HL-60/S4 (cell line): ENCODE measurements around the gene SH3RF3.

Source experiments
- in situ Hi-C: fragments of 300-500 bp; cut with MboI; formaldehyde crosslinking; loops from 2 replicates; pipeline ENCODE4 v1.14.3; 2022; ENCODE audit warnings: low sequenced_read_pairs

Gene SH3RF3

DNA sequence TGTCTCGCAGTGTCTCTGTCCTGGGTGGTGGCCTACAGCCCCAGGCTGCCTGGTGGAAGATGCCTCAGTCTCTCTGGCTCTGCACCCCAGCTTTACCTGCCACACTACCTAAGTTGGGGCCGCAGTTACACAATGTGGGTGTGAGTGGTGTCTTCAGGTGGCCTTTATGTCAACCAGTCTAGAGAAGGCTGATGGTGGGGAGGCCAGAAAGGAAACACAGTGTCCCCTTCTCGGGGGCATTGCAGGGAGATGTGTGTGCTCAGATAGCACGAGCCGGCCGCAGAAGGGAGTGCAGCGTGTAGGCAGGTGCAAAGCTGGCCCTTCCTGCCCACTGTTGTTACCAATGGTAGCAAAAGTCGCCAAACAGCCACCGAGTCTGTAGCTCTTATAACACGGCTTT is 216.1 kb downstream of the SH3RF3 start:
- in situ Hi-C loops, result no loop called here

DNA sequence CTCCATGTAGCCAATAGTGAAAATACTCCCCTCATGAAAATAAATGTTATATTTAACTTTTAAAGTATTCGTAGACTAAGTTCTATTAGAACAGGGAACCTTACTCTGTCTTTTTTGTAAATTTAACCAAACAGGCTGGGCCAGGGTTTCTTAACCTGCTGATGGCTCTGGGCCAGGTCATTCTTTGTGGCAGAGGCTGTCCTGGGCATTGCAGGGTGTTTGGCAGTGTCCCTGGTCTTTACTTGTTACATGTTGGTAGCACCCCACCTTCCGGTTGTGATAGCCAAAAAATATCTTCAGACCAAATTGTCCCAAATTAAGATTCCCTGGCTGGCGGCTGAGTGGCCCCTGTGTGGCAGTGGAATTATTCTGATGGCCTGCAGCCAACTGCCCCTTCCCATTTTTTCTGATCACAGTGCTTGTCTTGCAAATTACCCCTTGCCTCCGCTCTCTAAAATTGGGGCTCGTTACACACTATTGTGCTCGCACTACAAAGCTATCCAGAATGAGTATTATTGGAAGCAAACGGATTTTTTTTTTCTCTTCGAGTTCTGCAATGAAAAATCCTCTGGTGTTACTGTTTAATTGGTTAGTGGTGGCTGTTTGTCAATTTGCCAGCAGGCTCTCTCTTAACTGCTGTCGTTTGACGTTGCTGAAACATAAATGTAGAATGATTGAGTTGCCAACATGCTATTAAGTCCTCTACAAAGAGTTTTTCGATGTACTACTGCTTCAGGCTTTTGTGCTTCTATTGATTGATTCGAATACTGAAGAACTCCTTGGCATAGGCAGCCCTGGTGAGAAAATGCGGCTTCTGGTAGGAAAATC is 216.9 kb downstream of the SH3RF3 start:
- in situ Hi-C loops, result no loop called here

DNA sequence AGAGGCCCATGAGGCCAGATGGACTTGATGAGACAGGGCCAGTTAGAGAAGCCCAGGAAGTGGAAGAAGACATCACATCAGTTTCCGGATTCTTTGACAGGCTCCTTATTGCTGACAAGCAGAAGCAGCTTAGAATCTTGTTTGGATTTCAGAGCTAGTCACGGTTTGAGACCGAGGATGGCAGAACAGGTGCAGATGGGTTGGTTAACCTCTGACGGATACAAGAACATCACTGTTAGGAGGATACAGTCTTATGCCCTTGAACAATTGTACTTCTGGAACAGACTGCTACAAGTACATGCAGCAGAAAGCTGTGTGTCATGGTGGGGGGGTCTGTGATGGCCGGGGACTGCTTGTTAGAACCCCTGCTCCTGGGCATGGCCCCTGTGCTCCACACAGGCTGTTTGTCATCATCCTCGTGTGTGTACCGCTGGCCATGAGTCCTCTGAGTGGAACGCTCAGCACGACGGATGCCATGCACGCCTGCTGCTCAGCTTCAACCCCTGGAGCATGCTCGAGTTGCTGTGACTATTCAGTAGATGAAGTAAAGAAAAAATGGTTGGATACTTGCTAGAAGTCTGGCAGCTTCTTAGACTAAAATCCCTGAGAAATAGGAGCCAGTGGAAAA is 217.7 kb downstream of the SH3RF3 start:
- in situ Hi-C loops, result no loop called here

DNA sequence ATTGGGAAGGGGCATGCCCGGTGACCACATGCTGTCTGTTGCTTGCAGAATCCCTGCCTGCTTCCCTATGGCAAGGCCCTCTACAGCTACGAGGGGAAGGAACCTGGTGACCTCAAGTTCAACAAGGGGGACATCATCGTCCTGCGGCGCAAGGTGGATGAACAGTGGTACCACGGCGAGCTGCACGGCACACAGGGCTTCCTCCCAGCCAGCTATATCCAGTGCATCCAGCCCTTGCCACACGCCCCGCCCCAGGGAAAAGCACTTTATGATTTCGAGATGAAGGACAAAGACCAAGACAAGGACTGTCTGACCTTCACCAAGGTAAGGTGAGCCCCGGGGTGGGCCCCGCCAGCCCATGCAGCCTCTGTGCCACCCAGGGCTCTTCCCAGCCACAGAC is 218.6 kb downstream of the SH3RF3 start:
- in situ Hi-C loops, result no loop called here

DNA sequence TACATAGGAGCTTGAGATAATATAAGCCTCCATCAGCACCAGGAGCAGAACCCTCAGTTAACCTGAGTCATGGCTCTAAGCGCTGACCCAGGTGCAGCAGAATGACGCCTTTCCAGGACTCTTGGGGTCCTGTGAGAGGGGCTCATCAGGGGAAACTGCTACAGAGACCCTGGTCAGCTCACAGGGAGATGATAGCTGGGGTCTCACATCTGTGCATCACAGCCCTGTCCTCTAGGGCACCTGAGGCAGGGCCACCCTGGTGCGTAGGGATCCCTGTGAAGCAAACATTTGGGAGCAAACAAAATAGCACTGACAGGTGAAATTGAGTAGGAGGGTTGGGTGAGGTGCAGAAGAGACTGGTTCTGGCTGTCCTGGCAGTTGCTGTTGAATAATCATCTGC is 219.2 kb downstream of the SH3RF3 start:
- in situ Hi-C loops, result no loop called here

DNA sequence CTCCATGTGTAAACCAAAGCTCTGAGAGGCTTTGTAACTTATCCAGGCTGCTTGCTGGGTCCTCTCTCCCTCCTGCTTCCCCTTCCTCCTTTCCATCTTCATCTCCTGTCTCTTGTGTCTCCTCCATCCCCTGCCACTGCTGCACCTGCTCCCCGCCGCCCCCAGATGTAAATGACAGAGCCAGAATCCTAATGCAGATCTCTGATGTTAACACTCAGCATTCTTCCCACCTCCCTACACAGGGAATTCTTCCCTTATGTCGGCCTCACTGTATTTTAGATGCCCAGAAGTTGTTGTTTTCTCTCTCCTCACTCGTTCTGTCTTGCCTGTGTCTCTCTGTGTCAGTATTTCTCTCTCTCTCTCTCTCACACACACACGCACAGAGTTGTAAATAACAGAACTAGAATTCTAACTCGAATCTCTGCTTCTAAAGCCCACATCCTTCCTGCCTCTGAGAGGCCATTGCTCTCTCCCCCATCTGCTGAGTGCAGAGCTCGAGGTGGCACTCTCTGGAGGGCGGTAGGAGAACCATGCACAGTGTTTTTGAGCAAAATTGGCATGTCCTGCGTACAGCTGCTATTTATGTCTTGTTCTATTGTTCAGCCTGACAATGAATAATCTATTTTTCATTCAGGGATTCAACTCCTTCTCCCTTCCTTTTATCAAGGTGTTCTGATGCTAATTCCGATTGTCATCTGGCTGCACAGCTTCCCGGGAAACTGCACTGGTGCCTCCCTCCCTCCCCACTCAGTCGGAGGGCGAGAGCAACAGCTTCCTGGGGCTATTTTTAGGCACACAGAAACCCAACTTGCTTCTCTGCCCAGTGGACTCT is 219.9 kb downstream of the SH3RF3 start:
- in situ Hi-C loops, result no loop called here

DNA sequence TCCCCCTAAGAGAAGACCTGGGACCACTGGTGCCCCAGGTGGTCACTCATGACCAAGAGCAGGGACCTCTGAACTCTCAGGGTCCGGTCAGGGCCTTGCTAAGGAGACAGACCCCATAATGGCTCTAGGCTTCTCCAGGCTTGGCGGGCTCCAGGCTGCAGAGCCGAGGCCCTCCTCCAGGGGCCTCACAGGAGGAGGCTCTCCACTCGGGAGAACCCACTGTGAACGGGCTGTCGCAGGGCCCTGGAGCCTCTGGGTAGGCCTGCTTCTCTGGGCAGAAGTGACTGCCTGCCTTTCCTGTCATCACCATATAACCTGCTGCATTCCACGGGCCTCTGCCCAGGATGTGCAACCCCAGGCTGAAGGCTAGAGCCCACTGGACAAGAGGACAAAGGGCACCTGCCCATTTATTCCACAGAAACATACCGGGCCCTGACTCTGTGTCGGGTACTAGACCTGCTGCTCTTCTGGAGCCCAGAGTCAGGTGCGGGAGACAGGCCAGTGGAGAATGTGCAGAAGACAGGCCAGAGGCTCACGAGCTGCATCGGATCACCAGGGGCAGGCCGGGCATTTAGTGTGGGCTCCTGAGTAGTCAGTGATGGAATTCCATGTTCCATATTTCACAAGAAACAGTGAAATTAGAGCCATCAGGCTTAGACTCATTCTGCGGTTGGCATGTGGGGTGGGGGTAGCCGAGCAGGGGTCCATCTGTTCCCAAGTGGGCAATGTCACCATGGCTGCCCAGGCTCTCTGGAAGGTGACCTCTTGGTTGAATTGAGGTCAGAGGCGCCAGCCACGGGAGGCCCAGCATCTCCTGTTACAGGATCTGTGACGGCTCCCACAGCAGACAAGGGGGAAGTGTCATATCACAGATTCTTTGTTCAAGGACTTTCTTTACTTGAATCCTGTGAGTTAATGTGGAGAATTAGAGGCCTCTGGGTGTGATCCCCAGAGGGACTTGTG is 220.8 kb downstream of the SH3RF3 start:
- in situ Hi-C loops, result no loop called here

DNA sequence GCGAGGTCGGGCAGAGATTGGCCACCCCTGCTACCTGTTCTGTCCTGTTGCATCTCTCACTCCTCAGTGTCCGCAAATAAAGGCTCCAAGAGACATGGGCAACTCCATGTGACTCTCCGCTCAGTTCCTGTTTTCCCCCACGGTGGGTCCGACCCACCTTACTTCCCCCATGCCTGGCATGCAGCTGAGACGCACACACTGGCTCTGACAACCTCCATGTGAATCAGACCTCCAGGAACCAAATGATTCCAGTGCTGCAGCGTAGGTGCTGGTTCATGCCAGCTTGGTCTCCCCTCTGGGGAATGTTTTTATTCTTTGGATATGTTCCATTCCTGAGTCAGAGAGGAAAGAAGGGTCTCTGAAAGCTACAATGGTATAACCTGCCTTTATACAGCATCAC is 221.5 kb downstream of the SH3RF3 start:
- in situ Hi-C loops, result no loop called here

DNA sequence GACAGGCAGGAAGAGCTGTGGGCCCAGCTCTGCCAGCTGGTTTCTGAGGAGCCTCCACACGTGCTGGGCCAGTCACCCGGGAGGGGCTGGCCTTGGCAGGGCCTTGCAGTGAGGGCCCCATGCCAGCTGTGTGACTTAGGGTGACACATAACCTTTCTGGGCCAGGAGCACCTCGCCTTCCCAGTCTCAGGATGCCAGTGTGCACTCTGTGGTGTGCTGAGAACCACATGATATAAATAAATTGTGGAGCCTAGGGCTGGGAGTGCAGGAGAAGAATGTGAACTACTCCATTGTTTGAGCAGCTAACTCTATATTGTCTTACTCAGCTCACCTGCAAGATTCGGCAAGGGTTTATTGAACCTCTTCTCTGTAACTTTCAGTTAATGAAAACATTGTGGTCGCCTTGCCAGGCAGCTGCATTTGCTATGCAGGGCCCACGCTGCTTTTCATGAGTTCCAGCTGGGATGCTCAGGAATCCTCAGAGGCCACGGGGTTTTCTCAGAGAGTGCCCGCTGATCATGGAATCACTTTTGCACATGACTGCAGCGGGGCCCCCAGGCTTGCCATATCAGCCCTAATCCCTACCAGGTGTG is 222.3 kb downstream of the SH3RF3 start:
- in situ Hi-C loops, result no loop called here

DNA sequence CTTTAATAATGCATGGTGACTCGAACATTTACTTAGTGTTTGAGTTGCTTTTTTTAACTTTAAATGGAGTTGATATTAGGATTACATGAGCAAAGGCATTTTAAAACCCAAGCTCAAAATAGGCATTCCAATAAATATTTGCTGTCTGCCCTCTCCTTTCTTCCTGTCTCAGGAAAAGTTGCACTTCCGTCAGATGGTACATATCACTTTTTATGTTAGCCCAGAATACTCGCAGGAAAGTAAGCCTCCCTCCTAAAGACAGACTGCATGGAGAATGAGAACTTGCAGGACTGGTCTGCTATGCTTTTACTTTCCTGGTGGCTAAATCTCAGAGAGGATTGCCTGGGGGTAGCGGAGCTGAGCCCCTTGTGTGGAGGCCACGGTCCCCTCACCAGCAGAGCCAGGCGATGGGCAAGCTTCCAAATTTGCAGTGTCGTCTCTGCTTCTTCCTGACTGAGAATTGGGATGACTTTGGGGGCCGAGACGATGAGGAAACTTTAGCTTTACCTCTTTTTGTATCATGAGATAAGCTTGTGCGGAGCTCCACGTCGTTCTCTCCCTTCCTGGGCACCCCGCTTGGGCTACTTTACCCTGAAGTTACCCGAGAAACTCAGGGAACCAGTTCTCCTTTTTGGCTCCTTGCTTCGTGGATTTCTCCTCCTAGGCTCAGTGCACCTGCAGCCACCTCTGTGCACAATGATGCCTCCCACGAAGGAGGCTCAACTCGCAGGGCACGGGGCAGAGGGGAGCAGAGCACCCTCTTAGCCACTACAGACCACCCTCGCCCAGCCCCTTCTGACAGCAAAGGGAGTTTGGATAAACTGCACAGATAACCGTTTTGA is 223.3 kb downstream of the SH3RF3 start:
- in situ Hi-C loops, result no loop called here

DNA sequence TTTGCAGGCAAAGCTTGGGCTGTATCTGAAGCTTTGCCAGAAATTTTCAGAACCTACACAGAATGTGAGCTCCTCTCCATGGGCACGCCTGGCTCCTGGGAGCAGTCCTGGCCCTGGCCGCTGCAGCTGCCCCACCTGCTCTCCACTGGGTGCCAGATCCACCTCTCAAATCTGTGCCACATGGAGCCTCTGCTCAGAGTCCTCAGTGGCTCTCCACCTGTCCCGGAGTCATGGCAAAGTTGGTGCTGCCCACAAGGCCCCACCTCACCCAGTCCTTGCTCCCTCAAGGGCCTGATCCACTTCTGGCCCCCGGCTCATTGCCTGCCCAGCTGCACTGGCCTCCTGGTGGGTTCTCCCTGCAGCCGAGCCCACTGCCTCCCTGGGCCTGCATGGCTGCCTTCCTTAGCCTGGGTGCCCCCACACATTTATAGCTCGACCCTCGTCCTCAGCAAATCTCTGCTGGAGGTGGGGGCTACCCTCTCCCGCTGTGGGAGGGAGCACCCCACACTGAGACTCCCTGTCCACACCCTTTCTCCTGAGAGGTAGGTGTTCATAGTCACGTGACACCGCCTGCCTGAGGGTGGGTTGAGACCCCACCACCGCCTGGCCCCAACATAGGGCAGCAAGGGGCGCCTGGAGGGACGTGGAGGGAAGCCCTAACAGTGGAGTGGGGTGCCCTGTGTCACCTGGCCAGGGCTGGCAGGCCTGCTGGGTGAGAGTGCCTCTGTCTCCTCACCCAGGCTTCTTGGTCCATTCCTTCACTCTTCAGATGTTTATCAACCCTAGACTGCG is 224.1 kb downstream of the SH3RF3 start:
- in situ Hi-C loops, result no loop called here

DNA sequence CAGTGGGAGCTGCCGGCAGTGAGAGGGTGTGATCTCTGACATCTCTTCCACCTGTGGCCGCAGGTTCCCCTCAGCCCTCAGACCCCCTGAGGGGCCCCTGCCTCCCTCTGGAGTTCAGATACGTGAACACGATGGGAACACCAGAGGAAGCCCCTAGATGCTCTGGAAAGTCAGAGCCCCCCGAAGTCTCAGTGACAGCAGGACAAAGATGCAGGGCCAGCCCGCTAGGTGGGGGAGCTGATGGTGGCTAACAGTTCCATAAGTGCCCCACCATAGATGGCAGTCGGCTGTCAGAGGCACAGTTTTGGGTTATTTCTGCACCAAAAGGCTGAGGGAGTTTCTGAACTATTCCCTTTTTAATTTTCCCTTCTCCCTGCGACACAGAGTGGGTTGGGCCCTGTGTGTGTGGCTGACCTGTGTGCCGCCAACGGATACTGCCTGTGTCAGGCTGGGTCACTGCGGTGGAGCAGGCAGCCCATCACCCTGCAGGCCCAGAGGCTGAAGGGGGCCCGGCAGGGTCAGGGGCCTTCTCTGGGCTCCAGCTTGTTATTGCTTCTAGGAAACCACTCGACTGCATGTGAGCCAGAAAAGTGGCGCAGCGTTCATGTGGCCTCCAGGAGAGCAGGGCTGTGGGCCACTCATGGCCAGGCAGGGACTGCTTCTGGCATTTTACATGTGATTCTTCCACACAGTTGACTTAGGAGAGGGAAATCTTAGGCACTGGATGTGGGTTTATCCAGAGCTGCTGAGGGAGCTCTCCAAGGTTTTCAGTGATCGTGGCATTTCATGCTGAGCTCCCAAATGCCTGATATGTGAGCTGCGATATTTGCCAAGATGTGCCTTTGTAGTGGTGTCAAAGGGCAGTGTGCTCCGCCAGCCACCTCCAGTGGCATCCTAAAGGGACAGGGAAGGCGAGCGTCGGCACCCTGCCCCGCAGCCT is 225.1 kb downstream of the SH3RF3 start:
- in situ Hi-C loops, result no loop called here

DNA sequence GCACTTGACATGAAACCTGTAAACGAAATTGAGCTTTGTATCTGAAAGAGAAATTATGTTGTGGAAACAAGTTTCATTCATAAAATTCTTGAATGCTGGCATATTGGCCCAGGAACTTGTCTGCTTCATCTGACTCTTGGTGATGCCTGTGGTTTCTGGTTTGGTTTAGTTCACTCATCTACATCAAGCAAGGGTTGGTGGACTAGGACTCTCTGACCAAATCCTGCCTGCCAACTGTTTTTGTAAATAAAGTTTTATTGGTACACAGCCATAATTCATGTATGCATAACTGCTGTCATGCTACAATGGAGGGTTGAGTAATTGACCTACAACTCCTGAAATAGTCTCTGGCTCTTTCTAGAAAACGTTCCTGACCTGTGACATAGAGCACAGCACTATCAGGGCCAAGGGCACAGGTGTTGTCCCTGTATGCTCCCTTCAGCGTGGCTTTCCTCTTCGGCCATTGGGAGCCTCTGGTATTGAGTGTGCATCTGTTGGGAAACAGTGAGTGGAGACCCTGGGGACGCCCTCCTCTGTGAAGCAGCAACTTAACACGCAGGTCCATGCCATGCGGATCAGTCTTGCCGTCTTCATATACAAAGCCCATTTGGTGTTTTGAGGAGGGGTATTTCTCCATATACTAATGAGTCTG is 226.3 kb downstream of the SH3RF3 start:
- in situ Hi-C loops, result no loop called here

DNA sequence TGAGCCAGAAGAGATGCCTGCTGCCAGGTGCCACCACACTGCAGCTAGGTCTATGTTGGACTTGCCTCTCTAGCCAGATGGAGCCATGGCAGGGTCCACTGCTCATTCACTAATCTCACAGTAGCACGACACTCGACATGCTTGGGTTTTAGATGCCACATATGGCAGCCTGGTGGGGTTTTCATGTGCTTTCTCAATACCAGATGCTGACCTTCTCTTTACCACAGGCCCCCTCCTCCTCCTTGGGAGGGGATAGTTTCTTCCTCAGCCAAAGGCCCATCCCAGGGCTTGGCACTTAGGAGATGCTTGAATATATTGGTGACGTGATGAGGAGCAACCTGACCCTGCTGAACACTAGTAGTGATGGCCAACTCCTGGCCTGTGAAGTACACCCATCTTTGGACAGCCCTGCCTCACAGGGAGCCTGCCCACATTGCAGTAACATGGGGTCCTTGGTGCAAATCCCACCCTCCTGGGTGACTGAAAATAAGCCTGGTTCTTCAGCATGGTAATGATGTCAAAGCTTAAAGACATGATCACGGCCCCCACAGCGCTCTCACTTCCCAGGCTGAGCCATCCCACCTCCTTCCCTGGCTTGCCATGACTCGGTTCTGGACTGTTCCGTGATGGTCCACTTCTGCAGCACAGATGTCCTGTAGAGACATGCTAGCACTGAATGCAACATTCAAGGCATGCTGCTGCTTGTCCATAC is 227.5 kb downstream of the SH3RF3 start:
- in situ Hi-C loops, result no loop called here

DNA sequence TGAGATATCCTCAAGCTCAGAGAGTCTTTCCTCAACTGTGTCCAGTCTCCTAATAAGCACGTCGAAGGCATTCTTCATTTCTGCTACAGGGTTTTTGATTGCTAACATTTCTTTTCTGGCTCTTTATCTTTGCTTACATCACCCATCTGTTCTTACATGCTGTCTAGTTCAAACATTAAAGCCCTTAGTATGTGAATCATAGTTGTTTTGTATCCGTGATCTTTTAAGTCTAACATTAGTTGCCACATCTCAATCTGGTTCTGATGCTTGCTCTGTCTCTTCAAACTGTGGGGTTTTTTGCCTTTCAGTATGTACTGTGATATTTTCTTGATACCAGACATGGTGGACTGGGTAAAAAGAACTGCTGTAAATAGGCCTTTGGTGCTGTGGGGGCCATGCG is 235.2 kb downstream of the SH3RF3 start:
- in situ Hi-C loops, result no loop called here

DNA sequence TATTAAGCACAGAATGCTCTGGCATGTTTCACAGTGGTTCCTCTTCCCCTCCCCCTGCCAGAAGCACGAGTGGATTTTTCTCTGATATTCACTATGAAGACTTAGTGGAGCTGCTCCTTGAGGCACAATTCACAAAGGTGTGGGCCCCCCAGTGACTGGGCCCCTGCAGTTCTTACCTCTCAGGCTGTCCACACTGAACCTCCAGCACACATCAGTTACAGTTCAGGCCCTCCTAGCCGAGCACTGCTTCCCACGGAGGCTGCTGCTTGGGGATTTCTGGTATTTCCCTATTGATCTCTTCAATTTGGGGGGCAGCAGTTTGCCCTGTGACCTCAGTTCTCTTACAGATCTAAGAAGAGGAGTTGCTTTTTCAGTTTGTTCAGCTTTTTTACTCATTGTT is 236.1 kb downstream of the SH3RF3 start:
- in situ Hi-C loops, result no loop called here
